Retinal pigment epithelial cell (primary cell): Measurements from ENCODE around the gene RAB35.

Experiments used
- DNase-seq: peaks from one replicate; pipeline ENCODE4 v3.0.0-alpha.2; 2010; ENCODE audit warnings: low read depth
- H3K4me3 ChIP-seq: 2 replicates; pipeline ENCODE4 v1.5.1; 2011; ENCODE audit warnings: mild to moderate bottlenecking, low read length, control low read depth, moderate library complexity
- TF ChIP-seq, protein P1 (sequence below): conservative IDR thresholded peaks from 2 replicates; pipeline ENCODE4 v1.5.1; 2011; ENCODE audit warnings: low read depth, low read length, control low read depth, inconsistent platforms

RAB35 gene

DNA sequence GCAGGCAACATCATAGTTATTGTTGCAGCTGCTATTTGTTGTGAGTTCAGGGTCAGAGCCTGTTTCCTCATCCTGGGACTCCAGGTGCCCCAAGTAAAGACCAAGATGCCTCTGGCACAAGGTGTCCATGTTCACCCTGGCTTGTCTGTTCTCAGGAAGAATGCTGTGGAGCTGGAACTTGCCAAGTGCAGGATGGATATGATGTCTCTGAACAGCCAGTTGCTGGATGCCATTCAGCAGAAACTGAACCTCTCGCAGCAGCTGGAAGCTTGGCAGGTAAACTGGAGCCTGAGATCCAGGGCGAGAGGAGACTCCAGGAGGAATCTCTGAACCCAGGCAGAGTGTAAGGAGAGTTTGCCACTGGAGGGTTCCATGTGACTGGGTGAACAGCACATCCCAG is 26.8 kb downstream of the RAB35 start:
- TF ChIP-seq, protein P1, sequence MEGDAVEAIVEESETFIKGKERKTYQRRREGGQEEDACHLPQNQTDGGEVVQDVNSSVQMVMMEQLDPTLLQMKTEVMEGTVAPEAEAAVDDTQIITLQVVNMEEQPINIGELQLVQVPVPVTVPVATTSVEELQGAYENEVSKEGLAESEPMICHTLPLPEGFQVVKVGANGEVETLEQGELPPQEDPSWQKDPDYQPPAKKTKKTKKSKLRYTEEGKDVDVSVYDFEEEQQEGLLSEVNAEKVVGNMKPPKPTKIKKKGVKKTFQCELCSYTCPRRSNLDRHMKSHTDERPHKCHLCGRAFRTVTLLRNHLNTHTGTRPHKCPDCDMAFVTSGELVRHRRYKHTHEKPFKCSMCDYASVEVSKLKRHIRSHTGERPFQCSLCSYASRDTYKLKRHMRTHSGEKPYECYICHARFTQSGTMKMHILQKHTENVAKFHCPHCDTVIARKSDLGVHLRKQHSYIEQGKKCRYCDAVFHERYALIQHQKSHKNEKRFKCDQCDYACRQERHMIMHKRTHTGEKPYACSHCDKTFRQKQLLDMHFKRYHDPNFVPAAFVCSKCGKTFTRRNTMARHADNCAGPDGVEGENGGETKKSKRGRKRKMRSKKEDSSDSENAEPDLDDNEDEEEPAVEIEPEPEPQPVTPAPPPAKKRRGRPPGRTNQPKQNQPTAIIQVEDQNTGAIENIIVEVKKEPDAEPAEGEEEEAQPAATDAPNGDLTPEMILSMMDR = no peak
- no peak for DNase-seq
- H3K4me3 ChIP-seq = no peak overlapping the region

DNA sequence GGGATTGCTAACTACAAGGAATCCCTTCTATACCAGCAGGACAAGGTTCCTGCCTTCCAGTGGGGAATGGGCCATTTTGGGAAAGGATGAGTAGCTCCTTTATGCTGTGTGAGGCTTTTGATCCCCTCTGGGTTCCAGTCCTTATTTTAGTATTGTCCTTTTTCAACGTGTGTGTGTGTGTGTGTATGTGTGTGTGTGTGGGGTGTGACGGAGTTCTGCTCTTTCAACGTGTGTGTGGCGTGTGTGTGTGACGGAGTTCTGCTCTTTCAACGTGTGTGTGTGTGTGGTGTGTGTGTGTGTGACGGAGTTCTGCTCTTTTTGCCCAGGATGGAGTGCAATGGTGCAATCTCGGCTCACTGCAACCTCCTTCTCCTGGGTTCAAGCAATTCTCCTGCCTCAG is 27.4 kb downstream of the RAB35 start:
- H3K4me3 ChIP-seq = no peak overlapping the region
- TF ChIP-seq, protein P1 = no peak
- no peak for DNase-seq

DNA sequence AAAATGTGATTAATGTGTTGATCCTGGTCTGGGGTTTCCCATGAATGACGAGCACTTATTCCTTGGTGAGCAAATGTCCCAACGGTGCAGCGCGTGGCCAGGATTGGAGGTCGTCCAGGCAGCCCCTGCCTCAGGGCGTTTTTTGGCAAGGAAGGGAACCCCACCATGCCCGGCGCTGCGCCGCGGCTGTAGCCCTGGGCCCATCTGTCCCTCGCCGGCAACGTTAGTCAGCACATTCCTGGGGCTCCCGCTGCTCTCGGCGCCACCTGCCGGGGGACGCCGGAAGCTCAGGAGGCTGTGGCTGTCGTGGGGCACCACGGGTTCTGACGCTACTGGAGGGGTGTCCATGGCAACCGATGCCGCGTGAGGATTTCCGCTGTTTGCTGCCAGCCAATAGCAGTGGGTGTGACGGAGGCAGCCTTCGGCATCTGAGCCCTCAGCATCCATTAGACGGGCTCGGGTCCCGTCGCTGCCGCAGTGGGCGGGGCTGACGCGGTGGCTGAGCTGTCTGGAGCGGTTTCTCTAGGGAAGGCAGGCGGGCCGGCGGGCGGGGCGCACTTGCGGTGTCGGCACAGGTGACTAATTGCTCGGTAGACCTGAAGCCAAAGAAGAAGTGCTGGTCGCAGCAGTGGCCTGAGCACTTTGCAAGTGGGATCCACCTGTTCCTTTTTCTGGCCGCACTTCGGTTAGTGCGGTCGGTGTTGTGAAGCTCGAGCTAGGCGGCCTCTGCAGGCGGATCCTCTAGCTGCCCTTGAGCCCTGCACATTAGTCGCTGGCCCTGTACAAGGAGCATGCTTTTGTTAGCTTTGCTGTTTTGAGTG is 29.5 kb downstream of the RAB35 start:
- DNase-seq = peak; percentile 99
- H3K4me3 ChIP-seq = peak overlapping the region; percentile 60
- TF ChIP-seq, protein P1 = peak; percentile 93

DNA sequence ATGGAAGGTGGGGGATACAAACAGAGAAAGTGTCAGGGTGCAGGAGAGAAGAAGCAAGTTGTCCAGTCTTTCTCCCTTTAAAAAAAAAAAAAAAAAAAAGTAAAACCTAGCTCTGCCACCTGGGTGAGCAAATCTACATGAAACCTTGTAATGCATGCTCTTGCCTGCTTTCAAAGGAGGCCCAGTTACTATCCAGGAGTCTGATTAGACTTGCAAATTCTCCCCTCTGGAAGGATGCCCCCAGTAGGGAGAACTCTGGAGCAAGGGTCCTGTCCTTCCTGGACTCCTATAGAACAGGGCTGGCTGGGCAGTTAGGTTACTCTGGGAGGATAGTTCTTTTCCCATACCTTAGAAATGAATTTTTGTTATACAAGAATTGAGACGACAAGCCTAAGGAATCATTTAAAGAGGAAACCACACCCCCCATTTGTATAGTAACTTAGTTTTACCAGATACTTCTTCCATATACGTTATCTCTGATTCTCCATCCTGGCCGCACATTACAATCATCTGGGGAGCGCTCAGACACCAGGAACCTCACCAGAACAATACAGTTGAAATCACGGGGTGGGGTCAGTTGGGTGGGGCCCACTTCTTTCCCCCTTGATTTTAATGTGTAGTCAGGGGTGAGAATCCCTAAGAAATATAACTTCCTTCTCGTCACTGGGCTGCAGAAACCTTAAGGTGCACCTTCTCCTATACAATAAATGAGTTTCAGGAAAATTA is 30.5 kb downstream of the RAB35 start:
- DNase-seq = no peak
- TF ChIP-seq, protein P1 = no peak
- H3K4me3 ChIP-seq = no peak overlapping the region

DNA sequence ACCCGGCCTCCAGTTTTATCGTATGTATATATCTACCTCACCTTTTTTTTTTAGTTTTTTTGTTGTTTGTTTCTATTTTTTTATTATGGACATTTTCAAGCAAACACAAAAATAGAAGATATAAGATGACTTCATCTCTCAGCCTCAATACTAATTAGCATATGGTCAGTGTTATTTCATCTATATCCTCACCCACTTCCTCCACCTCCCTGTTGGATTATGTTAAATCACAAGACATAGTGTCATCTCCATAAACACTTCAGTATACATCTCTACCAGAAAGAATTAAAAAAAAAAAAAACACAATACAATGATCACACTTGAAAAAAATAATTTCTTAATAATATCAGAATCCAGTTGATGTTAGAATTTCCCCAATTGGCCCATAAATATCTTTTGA is 34.9 kb downstream of the RAB35 start:
- no peak for DNase-seq
- TF ChIP-seq, protein P1 = no peak
- H3K4me3 ChIP-seq = no peak overlapping the region

DNA sequence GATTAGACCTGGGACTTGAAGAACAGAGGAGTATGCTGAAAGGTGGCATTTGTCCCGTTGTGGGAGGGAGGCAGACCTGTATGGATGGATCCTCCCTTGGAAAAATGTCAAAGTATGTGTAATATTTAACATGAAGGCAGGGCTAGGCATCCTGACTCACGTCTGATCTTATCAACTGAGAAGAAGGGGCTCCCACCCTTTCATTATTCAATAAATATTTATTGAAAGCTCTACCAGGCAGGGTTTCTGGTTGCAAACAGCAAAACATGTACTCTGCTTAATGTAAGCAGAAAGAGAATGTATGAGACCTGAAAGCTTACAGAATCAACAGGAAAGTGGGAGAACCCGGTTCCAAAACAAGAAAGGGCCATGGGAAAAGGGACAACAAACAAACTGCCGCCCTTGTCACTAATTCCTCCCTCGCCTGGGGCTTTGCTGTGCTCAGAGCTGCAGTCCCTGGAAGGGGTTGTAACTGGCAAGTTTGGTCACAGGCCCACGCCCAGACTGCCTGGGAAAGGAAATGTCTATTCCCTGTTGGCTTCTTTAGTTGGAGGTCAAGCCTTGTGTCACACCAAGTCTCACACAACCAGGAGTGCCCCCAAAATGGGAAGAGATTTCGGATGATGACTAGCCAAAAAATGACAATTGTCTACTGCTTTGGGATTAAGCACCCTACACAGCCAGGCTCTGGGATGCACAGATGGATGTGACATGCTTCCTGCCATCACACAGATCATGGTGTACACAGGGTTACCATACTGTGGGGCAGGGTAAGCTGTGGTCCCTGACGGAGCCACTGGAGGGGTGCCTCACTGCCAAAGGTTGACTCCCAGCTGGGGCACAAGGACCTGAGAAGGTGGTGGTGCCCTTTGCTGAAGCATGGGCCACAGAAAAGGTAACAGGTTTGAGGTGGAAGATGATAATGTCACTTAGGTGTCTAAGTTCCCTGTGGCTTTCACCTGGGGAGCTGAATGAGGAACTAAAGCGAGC is 36.8 kb downstream of the RAB35 start:
- H3K4me3 ChIP-seq = no peak overlapping the region
- no peak for DNase-seq
- TF ChIP-seq, protein P1 = no peak
